OCI-LY7 (cell line): ENCODE data around the gene HYCC1.

Experiments used
- EZH2phosphoT487 ChIP-seq: fragments of 200-600 bp; sonication (generic); IDR thresholded peaks from 2 replicates; pipeline ENCODE4 v1.6.1; 2018; ENCODE audit warnings: low read depth, borderline replicate concordance, mild to moderate bottlenecking, mixed run types, antibody characterized with exemption, low read length, moderate library complexity, mixed read lengths
- TF ChIP-seq, protein P1 (sequence below): fragments of 200-600 bp; sonication (generic); conservative IDR thresholded peaks from 2 replicates; pipeline ENCODE4 v1.5.1; 2014; ENCODE audit warnings: mild to moderate bottlenecking, antibody characterized with exemption, low read length, moderate library complexity, mixed read lengths

DNA sequence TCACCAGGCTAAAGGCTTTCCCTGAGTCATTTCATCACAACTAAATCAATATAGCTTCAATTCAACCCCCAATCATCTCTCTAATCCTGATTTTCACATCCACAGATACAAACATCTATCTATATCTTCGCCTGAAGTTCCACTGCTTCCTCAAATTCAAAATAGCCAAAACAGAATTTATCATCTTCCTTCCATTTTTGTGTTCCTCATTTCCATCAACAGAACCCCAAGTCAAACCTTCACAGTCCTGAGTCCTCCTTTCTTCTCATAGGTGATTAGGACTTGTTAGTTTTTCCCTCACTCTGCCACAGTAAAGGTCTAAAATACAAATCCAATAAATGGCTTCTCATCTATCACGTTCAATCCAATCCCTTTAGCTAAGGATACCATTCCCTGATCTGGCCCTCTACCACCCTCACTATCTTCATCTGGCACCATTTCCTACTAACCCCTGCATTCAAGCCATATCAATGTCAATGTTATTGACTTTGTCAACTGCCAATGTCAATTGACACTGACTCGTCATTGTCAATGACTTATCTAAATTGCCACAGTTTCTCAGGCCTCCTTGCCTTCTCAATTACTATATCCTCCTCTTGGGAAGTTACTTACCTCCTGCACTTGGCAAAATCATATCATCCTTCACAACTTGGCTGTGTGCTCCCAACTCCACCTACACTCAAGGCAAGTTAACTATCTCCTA lies 2.6 kb downstream of the HYCC1 start:
- TF ChIP-seq, protein P1, sequence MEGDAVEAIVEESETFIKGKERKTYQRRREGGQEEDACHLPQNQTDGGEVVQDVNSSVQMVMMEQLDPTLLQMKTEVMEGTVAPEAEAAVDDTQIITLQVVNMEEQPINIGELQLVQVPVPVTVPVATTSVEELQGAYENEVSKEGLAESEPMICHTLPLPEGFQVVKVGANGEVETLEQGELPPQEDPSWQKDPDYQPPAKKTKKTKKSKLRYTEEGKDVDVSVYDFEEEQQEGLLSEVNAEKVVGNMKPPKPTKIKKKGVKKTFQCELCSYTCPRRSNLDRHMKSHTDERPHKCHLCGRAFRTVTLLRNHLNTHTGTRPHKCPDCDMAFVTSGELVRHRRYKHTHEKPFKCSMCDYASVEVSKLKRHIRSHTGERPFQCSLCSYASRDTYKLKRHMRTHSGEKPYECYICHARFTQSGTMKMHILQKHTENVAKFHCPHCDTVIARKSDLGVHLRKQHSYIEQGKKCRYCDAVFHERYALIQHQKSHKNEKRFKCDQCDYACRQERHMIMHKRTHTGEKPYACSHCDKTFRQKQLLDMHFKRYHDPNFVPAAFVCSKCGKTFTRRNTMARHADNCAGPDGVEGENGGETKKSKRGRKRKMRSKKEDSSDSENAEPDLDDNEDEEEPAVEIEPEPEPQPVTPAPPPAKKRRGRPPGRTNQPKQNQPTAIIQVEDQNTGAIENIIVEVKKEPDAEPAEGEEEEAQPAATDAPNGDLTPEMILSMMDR = no peak
- no peak for TF ChIP-seq EZH2phosphoT487
